Activated B cell treated with CpG ODN at 0.5 μM for 24 hours (primary cell): ENCODE results near the gene UCN2. TPM values are rescaled to one million over a fixed set of nuclear protein-coding genes. Genes with fewer than 3 reads are reported as not detected.

Experiments
- ATAC-seq: fragments of 200-7000 bp; cut with Tn5 transposase; one replicate; pipeline ENCODE4 v1.10.0; 2021; ENCODE audit warnings: low read depth, mild to moderate bottlenecking, moderate library complexity
- CTCF ChIA-PET: fragments of 350-600 bp; sonication (Branson Sonifier 250); formaldehyde crosslinking; loops from one replicate; lab custom pipeline; 2021; ENCODE audit warnings: antibody characterized with exemption; lab: Charles Lee
- POLR2A ChIA-PET: fragments of 350-600 bp; sonication (Branson Sonifier 250); formaldehyde crosslinking; loops from one replicate; lab custom pipeline; 2021; ENCODE audit warnings: antibody characterized with exemption; lab: Charles Lee
- DNase-seq: peaks from one replicate; pipeline ENCODE4 v3.0.0; 2022
- H3K27ac Mint-ChIP-seq: one replicate; pipeline ENCODE4 v1.8.0; 2020; ENCODE audit warnings: mixed read lengths
- H3K27me3 Mint-ChIP-seq: one replicate; pipeline ENCODE4 v1.8.0; 2021; ENCODE audit warnings: mixed read lengths
- H3K36me3 Mint-ChIP-seq: one replicate; pipeline ENCODE4 v1.8.0; 2021; ENCODE audit warnings: low read depth, mixed read lengths
- H3K4me1 Mint-ChIP-seq: one replicate; pipeline ENCODE4 v1.8.0; 2021; ENCODE audit warnings: mixed read lengths
- H3K4me3 Mint-ChIP-seq: one replicate; pipeline ENCODE4 v1.8.0; 2020; ENCODE audit warnings: mild to moderate bottlenecking, mixed read lengths
- H3K9me3 Mint-ChIP-seq: one replicate; pipeline ENCODE4 v1.8.0; 2020; ENCODE audit warnings: mixed read lengths
- intact Hi-C: fragments of 100-400 bp; cut with micrococcal nuclease; formaldehyde crosslinking; loops from one replicate; pipeline ENCODE4 v1.15.1; 2024
- total RNA-seq: library from RNA; stranded (reverse); gene quantifications from 2 replicates; pipeline ENCODE4 v1.2.3, GENCODE V29; 2022
- TF ChIP-seq, protein P1 (sequence below): fragments of 200-600 bp; IDR thresholded peaks from one replicate; pipeline ENCODE4 v1.8.0; 2022; ENCODE audit warnings: antibody characterized with exemption, mild to moderate bottlenecking

Gene UCN2
- total RNA-seq, 1 donor from 2014 or later = not detected

DNA sequence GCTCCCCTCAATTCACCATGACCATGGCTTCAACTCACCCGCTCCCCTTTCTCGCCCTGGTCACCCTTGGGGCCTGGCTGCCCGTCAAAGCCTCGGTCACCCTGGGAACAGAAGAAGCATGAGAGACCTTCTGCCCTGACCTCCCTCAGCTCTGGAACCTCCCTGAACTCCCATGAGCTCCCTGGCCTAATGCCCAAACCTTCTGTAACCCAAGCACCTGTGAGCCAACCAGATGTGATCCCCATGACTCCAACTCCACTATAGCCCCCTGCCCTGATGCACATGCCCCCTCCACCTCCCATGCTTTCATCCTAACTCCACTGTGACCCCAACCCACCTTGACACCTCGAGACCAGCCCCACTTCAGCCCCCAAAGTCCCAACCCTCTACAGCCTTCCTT, 3.5 kb upstream of the UCN2 start:
- TF ChIP-seq, protein P1, sequence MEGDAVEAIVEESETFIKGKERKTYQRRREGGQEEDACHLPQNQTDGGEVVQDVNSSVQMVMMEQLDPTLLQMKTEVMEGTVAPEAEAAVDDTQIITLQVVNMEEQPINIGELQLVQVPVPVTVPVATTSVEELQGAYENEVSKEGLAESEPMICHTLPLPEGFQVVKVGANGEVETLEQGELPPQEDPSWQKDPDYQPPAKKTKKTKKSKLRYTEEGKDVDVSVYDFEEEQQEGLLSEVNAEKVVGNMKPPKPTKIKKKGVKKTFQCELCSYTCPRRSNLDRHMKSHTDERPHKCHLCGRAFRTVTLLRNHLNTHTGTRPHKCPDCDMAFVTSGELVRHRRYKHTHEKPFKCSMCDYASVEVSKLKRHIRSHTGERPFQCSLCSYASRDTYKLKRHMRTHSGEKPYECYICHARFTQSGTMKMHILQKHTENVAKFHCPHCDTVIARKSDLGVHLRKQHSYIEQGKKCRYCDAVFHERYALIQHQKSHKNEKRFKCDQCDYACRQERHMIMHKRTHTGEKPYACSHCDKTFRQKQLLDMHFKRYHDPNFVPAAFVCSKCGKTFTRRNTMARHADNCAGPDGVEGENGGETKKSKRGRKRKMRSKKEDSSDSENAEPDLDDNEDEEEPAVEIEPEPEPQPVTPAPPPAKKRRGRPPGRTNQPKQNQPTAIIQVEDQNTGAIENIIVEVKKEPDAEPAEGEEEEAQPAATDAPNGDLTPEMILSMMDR = no peak
- no peak overlapping the region for H3K4me3 Mint-ChIP-seq
- H3K4me1 Mint-ChIP-seq = no peaks in the 10 kb centered on the region
- no peaks in the 10 kb centered on the region for H3K27me3 Mint-ChIP-seq
- no peaks in the 10 kb centered on the region for H3K36me3 Mint-ChIP-seq
- DNase-seq = no peak
- no peaks in the 10 kb centered on the region for H3K9me3 Mint-ChIP-seq
- ChIA-PET POLR2A (no interaction called here), CTCF (no interaction called here)
- intact Hi-C loops = no loop called here
- no peak overlapping the region for H3K27ac Mint-ChIP-seq
- no peak for ATAC-seq

GRCh38 chr3:48566401-48566760, 2.8 kb upstream of the UCN2 start:
- no peak for DNase-seq
- H3K4me1 Mint-ChIP-seq = no peaks in the 10 kb centered on the region
- ATAC-seq = no peak
- ChIA-PET CTCF (no interaction called here), POLR2A (no interaction called here)
- intact Hi-C loops = no loop called here
- no peaks in the 10 kb centered on the region for H3K27me3 Mint-ChIP-seq
- H3K27ac Mint-ChIP-seq = no peak overlapping the region
- H3K36me3 Mint-ChIP-seq = no peaks in the 10 kb centered on the region
- no peak overlapping the region for H3K4me3 Mint-ChIP-seq
- no peaks in the 10 kb centered on the region for H3K9me3 Mint-ChIP-seq
- TF ChIP-seq, protein P1 = no peak

DNA sequence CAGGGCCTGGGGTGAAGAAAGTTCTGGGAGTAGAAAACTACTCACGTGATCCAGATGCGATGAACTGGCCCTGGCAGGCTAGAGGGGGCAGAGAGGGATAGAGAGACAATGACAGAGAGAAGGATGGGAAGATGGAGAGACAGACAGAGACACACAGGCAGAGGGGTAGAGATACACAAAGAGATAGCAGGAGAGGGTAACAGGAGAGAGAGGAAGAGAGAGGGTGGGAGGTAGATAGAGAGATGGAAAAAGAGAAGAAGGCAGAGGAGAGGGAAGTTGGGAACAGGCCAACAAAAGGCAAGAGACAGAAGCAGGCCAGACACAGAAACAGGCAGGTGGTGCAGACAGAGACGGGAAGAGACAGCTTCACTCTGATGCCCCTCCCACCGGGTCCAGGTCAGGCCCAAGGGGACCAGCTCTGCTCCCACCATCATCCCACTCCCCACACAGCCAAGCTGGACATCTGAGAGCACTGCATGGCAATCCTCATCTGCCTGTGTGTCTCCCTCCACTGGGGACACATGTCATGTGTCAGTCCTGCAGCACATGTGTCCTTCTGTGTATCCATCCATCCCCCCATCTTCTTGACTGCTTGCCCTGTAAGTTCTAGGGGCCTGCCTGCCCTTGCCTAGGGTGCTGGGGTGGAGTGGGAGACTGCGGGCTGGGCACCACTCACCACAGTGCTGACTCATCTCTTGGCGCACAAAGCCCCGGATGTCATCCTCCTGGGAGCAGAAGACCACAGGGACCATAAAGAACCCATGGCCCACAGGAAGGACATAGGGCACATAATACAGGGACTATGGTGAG, 2.2 kb upstream of the UCN2 start:
- DNase-seq (no peak), ATAC-seq (no peak)
- H3K36me3 Mint-ChIP-seq = no peaks in the 10 kb centered on the region
- H3K4me3 Mint-ChIP-seq = no peak overlapping the region
- no peaks in the 10 kb centered on the region for H3K9me3 Mint-ChIP-seq
- no peak overlapping the region for H3K27ac Mint-ChIP-seq
- intact Hi-C loops = no loop called here
- TF ChIP-seq, protein P1 = no peak
- ChIA-PET POLR2A (no interaction called here), CTCF (no interaction called here)
- peaks cover 3% of the 10 kb centered on the region for H3K4me1 Mint-ChIP-seq
- H3K27me3 Mint-ChIP-seq = no peaks in the 10 kb centered on the region

DNA sequence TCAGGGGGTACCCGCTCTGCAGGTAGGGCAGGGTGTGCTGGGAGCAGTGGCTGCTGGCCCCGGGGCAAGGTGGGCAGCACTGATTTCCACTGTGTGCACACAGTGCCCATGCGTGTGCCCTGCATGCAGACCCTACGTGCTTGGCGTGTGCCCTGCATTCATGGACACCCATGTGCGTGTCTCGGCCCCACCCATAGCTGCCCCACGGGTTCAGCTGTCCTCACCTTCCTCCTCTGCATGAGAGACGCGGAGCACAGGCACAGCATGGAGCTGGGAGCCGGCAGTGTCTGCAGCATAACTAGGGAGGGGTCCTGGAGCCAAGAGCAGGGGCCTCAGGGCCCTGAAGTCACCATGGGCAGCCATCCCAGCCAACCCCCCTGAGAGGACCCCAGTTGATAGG, 1.6 kb upstream of the UCN2 start:
- ATAC-seq = no peak
- no peak overlapping the region for H3K4me3 Mint-ChIP-seq
- intact Hi-C loops = no loop called here
- TF ChIP-seq, protein P1 = no peak
- no peak overlapping the region for H3K27ac Mint-ChIP-seq
- no peaks in the 10 kb centered on the region for H3K36me3 Mint-ChIP-seq
- no peaks in the 10 kb centered on the region for H3K9me3 Mint-ChIP-seq
- H3K27me3 Mint-ChIP-seq = no peaks in the 10 kb centered on the region
- POLR2A ChIA-PET = no interaction called here
- DNase-seq = no peak
- peaks cover 9% of the 10 kb centered on the region for H3K4me1 Mint-ChIP-seq
- CTCF ChIA-PET = no interaction called here

DNA sequence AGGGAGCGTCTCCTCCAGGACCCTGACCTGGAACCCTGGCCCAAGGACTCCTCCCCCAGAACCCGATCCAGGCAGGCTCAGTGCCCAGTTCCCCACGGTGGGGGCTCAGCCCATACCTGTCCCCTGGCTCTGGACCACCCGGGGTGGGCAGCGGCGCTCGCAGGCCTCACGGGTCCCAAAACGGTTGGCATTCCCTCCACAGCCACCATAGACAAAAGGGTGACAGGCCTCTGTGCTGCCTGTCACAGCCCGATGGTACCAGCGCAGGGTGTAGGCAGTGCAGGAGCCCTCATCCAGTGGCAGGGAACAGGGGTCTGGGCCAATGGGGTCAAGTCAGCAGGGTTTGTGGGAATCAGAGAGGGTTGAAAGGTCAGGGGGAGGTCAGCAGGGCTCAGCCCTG, 1.1 kb upstream of the UCN2 start:
- no peak for ATAC-seq
- ChIA-PET CTCF (no interaction called here), POLR2A (no interaction called here)
- no peak for DNase-seq
- Mint-ChIP-seq H3K27ac (no peak overlapping the region), H3K36me3 (no peaks in the 10 kb centered on the region), H3K27me3 (no peaks in the 10 kb centered on the region), H3K4me1 (peaks cover 14% of the 10 kb centered on the region), H3K9me3 (no peaks in the 10 kb centered on the region), H3K4me3 (no peak overlapping the region)
- TF ChIP-seq, protein P1 = no peak
- intact Hi-C loops = no loop called here
